CD4-positive, alpha-beta T cell treated with Interleukin-17A for 4 hours (primary cell): ENCODE data around the gene SNAP25.

Source experiments
- DNase-seq: peaks from one replicate; pipeline ENCODE4 v3.0.0-alpha.2; 2020; ENCODE audit warnings: mixed read lengths

Gene SNAP25

DNA sequence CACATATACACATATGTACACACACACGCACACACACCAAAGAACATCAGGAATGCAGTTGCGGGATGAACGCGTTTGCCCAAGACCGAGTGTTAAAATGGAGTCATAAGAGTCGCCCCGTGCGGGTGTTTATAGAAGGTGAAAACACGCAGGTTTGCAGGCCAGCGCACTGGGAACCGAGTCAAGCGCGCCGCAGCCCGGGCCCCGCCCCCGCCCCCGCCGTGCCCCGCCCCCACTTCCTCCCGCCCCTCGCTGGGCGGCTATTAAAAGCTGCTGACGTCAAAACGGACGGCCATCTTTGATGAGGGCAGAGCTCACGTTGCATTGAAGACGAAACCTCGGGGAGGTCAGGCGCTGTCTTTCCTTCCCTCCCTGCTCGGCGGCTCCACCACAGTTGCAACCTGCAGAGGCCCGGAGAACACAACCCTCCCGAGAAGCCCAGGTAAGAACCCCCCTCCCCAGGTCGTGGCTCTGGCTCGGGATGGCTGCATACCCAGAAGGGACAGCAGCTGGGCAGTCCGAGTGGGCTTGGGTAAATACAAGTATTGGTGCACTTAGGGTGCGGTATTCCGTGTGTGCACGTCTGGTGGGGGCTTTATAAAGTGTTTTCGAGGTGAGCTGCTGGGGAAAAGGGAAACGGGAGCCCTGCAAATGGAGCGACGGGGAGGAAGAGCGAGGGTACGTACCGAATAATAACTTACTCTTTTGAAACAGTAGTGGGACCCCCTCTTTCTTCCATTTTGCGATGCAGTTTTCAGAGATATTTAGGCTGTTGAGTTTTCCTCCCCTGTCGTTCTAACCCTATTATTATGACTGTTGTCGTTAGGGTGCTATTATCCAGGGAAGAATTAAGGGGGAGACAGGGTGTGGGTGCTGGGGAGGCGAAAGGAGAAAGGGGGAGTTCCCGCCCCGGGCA is at the start of gene SNAP25:
TSS of gene SNAP25 (plus strand) at position 295 of the 916 bp plus-strand sequence. CDS start 56,662 bp downstream, outside the sequence.
- DNase-seq: peak; percentile 38

DNA sequence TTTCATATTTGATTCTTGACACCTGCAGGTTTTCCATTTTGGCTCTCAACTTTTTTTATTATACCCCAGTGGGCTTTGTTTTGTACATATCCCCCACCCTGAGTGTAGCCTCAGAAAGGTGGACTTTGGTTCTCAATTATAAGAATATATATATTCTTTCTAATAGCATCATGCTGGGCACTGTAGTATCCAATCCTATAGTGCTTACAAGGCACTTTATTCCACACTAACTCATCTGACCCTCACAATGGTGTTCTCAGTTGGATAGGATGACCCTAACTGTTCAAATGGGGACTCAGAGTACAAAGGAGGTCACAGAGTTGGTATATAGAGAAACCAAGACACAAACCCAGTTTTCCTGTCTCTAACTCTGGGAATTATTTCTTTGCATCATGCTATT is 48.9 kb upstream of the SNAP25 start:
- DNase-seq: no peak

DNA sequence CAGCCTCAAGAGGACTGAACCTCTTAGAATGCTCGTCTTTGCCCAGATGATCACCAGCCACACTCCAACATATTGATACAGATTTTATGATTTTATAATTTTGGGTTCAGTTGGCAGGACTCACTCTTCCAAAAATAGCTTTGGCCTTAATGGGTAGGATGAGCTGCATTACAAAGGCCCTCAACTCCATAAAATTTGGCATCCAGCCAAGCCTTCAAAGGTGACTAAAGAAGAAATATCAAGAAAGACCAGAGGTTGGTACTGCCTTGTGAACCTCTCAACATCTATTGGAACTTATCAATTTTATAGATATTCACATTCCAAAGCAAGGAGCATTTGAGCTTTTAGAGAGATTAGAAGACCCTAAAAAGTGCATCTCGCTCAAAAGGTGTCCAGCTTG is 48.4 kb upstream of the SNAP25 start:
- DNase-seq: no peak

DNA sequence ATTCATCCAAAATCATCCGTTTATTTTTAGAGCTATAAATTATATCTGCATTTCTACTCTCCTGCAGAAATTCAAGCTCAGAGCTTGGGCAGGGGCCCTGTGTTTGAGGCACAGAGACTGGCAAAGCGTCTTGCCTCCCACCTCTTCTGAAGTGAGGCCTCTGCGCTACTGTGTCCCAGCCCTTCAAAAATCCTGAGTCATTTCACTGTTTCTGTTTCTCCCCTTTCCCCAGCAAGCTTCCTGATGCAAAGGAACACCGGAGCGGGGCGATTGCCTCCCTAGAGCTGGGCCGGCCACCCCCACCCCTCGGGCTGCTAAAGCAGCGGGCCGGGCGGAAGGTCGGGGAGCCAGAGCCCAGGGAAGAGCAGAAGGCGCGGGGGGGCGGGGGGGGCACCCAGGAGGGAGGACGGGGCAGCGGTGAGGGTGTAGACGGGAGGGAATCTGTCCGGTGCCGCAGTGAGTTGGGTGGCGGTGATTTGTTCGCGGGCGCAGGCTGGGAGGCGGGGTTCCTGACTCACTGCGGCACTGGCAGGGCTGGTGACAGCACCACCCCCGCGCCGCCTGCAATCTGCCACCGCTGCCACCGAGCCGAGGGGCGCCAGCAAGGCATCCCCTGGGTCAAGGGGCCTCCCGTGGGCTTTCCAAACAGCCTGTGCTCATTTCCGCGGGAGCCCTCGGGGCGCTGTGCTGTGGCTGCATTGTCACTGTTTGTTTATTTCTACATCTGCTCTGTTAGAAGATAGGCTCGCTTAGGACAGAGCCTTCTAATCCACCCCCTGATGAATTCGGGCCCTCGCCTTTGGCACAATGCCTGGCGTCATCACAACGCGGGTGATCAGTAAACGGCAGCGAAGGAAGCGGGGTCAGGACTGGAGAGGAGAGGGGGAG is 46.5 kb upstream of the SNAP25 start:
- DNase-seq: peak; percentile 4

DNA sequence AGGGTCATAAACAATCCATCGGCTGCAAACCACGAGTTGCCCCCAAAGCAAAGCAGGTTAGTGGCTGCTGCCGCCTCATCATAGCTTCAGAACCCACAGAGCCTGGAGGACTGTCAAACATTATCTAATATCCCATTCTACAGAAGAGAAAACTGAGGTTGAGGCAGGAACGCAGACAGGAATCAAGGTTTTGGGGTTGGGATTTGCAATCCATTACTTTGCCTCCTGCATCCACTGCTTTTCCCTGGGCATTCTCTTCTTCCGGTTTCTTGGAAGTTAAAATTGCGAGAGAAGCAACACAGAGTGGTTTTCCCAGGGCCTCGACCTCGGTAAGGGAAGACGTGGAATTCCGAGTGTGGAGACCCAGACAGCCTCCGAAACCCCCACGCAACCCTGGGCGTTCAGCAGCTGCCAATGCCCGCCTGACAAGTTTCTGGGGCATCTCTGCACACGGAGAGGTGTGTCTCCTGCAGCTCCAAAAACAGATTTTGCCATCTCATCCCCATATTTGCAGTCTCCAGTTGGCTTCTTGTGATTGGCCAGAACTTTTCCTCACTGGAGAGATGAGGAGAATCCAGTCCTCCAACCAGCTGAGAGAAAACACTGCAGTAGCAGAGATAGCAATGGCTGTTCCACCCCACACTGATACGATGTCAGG is 45.5 kb upstream of the SNAP25 start:
- DNase-seq: no peak

DNA sequence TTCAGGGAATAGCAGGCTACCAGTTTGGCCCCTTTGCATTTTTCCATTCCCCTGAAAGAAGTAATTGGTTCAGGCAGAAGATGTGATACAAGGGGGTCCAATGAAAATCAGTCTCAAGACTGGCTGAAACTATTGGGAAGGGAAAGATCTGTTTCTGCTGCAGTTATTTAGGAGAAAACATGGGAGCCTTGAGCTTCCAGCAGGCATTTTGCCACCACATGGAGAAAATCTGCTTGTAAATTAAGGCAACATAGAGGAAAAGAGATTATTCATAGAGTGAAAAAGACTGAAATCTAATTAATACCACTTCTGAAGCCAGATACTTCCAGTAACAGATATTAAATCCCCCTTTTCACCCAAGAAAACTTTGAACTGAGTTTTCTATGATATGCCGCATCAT is 44.2 kb upstream of the SNAP25 start:
- DNase-seq: no peak

DNA sequence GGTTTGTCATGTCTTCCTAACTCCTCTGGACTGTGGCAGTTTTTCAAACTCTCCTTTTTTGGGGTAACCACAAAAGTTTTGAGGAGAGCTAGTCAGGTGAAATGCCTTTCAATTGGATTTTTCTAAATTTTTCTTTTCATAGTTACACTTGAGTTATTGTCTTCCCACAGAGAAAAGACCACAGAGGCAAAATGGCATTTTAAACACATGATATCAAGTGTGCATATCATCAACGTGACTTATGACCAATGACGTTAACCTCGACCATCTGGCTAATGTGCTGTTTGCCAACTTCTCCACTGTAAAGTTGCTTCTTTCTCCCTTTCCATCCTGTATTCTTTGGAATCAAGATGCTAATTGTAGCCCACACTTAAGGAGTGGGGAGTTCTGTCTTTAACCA is 41.3 kb upstream of the SNAP25 start:
- DNase-seq: no peak

DNA sequence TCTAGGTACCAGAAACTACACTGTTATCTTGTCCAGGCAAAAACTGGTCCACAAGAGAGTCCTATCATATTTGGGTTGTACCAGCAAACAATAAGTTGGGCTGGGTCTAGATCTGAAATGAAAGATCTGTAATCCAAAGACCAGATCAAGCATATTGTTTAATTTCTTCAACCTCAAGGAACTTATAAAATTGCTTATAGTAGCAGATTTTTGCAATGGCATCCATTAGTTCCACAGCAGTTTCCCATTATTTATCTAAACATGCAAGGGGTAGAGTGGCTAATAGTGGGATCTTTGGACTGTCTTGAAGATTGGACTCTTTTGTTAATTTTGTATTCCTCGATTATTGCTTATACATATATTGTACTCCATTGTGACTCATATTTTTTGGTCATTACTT is 40.5 kb upstream of the SNAP25 start:
- no peak for DNase-seq

DNA sequence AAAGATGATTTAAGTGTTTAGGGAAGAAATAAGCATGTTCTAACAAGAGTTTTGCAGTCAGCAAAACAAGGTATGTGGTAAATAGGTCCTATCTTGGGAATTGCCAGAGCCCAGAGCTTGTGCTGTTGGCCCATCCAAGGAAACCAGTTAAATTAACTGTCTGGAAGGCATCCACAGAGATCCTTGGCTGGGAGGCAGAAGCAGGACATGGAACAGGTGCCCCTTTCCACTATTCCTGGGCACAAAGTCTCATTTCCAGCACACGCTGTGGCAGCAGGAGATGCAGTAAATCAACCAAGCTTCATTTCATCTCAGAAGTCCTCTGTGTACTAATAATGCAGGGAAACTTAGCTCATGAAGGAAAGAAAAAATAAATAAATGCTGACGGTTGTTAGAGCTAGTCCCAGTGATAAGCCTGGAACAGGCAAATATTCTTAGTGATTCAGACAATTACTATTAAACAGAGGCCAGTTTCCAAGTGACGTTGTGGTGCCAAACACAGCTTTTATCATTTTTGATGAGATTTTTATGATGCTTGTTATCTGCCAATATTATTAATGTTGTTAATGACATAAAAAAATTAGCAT is 39.8 kb upstream of the SNAP25 start:
- no peak for DNase-seq

DNA sequence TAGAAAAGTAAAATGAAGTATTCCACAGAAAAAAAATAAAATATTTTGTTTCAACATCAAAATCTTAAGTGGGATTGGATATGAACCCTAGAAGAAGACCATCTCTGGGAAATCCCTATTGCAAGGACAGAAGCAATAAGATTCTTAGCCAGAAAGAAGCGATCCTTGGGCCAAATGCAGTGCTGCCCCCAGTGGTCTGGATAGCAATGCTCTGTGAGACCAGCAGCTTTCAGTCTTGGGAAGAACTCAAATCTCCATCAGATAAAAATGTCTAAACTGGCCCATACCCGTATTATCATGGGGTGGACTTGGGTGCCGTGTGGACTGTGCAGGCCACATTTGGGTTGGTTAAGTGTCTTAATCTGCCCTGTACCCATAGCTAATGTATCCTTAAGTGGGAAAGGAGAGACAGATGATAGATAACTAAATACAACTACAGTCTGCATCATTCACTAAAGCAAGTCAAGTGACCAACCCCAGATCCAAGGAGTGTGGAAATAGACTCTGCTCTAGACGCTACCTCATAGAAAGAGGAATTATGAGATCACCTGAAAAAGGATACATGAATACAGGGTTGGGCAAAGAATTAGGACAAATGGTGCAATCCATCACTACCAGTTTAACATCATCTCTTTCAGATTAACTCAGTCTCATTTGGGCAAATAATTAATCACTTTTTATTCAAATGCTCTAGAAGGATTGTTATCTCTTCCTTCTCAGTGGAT is 38.9 kb upstream of the SNAP25 start:
- no peak for DNase-seq

DNA sequence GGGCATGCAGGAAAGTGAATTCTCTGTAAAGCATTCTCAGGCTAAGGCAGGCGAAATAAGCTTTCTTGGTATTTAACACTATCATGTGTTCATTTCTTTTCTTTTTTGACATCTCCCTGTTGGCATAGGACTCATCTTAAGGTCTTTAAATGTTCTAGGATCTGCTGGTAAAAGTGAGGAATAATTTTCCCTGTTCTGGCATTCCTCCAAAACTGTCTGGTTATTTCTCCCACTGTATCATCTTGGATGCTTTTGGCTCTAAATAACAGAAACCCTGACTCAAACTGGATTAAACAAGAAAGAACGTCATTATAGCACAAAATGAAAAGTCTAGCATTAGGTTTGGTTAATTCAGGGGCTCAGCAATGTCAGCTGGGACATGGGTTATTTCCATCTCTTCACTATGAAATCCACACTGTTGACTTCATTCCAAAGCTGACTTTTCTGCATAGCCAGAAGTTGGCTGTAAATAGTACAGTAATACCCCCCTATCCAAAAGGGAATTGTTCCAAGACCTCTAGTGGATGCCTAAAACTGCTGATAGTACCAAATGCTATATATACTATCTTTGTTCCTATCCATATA is 37.9 kb upstream of the SNAP25 start:
- DNase-seq: no peak

DNA sequence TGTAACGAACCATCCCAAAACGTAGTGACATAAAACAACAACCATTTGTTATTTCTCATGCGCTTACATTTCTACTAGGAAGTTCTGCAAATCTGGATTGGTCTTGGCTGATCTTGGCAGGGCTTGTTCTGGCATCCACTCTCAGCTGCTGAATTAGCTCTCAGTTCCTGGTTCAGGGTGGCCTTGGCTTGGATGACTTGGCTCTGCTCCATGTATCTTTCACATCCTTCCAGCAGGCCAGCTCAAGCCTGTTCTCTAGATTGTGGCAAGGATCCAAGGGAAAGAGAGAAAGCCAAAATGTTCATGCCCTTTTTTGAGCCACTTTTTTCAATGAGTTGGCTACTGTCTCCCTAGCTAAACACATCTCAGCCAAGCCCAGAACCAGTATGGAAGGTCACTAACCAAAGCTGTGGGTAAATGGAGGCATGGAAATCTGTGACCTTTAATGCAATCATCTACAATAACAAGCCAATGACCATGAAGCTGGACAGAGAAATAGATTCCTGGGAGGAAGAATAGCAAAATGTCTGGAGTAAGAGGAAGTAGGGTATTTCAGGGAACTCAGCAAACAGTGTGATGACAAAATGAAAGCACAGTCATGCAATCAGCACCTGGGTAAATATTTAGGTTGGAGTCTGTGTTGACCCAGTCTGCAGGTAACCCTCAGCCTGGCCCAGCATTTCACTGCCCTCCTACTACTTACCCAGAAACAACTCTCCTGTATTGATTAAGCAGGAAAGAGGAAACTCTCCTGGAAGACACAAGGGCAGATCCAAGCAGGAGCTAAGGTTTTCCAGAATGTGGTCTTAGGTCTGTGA is 32.7 kb upstream of the SNAP25 start:
- no peak for DNase-seq

DNA sequence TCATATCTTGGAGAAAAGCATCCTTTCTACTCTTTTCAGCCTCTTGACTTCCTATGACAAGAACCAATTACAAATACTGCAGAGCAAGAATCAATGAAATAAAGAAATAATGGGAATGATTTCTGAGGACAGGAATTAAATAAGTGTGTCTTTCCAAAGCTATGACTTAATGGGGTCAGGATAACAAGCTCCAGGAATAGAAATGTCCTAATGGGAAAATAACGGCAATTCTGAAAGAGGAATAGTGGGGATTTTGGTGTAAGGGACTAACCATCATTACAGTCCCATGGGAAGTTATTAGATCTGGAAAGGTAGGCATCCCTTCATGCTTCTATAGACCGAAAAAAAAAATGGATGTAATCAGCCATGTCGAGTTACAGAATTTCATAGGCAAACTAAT is 28.2 kb upstream of the SNAP25 start:
- DNase-seq: no peak

DNA sequence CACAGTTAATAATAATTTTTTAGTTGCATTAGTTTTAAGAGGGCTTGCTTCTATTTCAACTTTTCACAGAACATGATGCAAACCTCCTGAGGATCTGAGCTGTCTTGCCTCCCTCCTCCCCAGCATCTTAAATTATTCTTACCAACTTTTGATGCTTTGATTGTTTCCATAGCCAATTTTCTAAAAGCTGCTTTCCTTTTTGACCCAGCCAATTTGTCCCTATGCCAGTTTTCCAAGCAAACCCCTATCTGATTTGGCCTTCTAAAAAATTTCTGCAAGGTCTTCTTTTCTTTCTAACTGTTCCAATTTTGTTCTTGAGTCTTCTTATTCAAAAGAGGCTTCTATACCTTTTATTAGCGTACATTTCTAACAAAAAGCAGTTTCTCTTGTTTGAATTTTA is 26.5 kb upstream of the SNAP25 start:
- DNase-seq: no peak

DNA sequence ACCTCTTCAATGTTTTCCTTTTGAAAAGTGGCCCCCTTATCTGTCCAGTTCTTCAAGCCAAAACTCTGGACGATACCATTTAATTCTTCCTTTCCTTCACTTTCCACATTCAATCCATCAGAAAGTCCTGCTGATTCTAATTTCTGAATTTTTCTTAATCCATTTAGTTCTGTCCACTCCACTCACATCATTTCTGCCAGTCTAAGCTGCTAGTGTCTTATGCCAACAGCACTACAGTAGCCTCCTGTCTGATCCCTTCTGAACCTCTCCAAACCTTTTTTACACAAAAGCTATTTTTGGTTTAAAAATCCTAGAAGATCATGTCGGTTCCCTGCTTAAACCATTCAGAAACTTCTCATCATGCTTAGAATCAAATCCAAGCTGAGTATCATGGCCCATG is 24.5 kb upstream of the SNAP25 start:
- DNase-seq: no peak

DNA sequence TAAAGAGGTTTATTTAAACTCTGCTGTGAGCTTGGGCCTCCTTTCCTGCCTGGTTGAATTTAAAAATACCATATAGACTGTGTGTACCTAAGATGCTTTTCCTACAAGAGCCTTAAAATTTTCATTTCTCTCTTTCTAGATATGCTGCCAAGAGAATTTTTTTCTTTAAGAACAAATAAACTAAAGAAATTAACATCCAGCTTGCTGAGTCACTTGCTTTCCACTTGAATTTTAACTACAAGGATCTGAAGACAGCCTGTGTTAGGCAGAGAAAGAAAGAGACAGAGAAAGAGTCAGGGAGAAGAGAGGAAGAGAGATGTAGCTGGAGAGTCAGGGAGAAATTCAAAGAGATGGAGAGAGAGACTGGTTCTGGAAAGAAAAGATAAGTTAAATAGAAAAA is 18.3 kb upstream of the SNAP25 start:
- no peak for DNase-seq

DNA sequence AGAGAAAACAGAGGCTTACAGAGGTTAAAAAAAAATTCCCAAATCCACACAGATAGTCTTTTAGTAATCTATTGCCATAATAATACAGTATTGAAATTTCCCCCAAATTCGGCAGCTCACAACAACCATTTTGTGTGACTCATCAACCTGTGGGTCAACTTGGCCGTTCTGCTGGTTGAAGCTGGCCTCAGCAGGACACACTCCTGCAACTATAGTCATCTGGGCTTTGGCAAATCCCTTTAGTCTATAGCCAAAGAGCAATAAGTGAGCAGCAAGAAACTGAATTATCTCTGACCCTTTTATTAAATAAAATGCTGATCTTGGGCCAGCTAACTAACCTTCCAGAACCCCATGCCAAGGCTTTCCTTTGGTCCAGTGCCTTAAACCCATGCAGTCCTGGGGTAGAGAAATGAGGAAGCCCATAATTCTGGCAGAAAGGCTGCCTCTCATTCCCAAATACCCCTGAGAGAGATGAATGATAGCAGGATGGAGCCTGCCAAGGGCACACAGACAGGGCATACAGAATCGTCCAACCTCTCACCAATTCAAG is 17.2 kb upstream of the SNAP25 start:
- DNase-seq: no peak

DNA sequence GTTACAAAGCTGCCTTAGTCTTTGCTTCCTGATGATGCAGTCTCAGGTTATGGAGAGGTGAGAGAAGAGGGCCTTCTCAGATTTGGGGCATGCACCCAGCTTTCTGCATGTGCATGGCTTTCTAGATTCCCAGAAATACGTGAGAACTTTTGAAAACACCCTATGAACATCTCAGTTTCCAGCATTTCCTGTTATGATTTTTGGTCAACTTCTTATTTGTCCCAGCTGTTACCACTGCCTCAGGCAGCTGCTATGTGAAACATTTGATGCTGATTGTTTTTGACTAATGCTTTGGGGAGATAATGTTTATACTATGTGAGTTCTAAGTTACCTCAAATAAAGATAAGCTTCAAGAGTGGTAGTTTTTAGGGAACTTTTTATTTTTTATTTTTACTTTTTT is 9.5 kb upstream of the SNAP25 start:
- no peak for DNase-seq

DNA sequence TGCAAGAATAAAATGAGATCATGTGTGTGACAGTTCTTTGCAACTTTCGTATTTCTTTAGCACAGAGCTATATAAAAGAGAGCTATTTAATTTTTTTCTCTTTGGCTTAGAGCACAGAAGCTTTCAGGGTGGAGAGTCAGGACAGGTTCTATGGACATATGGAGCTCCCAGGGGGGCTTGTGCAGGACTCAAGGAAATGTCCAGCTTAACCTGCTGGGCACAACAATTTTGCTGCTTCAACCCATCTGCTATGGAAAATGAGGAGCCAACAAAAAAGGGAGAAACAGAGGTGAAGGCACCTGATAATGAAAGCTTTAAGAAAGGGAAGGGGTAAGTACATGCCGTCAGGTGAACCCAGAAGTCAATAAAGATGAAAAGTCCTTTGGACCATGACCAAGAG is 5.1 kb upstream of the SNAP25 start:
- no peak for DNase-seq

DNA sequence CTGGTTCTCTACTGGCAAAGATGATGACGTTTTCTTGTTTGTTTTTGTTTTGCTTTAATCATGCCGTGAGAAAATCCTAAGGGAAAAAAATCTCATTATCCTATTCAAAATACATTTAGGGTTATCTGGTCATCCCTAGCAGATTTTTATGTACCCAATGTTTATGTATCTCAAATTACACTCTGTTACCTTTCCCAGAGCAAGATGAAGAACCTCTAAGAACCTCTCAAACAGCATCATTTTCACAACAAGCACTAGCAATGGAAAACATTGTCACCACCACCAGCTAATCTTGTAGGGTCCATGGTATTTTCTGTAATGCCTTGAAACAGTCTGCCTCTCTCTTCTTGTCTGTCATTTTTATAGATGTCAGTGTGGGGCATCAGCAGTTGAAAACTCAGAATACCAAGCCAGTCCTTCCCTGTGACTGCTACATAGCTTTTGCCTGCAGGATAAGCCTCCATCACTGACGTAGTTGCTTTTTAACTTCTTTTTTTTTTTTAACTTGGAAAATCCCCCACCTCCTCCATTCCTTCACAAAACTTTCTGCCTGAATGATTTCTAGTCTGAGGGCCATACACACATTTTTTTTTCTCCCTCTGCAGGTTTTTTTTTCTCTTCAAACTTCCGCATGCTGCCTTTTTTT is 2.4 kb upstream of the SNAP25 start:
- no peak for DNase-seq
